ENCODE results near the gene MAOB. TPM values are rescaled to one million over a fixed set of nuclear protein-coding genes. Genes with fewer than 3 reads are reported as not detected.
A peak's percentile ranks its signal among the peaks of the same experiment; 100 is the strongest.

MAOB gene
- total and polyA plus RNA-seq, 8 donors, result 3.1 to 15.1 (median 6.0) TPM

DNA sequence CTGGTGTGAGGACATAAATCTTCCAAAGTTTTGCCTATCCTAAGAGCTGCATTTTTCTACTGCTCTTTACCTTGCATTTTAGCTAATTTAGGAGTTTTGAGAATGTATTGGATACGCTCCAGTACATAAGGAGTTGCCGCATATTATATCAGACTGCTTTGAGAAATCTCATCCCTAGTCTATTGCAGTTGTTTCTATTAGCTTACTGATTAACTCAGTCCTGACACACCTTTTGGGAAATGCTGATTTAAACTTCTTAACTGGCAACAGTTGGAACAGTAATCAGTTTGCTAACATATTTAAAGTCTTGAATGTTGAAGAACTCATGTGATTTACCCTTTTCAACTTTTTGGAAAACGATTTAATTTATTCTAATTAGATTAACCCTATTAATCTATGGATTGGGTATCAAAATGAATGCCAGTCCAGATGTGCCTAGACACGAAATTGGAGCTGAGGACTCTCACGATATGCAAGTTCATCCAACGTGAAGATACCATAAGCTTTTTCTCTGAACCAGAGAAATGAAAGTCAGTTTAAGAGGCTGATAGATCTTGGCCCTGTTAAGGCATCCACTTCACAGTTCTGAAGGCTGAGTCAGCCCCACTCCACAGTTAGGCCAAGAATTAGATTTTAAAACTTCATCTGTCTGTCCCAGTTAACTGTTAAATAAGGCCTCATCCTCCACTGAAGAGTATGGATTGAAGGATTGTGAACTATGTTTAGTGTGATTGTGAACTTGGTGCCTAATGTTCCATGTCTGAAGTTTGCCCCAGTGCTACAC is 136.1 kb downstream of the MAOB start:
- FAIRE-seq, result peak; percentile 93
- TF ChIP-seq, protein P1, sequence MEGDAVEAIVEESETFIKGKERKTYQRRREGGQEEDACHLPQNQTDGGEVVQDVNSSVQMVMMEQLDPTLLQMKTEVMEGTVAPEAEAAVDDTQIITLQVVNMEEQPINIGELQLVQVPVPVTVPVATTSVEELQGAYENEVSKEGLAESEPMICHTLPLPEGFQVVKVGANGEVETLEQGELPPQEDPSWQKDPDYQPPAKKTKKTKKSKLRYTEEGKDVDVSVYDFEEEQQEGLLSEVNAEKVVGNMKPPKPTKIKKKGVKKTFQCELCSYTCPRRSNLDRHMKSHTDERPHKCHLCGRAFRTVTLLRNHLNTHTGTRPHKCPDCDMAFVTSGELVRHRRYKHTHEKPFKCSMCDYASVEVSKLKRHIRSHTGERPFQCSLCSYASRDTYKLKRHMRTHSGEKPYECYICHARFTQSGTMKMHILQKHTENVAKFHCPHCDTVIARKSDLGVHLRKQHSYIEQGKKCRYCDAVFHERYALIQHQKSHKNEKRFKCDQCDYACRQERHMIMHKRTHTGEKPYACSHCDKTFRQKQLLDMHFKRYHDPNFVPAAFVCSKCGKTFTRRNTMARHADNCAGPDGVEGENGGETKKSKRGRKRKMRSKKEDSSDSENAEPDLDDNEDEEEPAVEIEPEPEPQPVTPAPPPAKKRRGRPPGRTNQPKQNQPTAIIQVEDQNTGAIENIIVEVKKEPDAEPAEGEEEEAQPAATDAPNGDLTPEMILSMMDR (IDR thresholded peaks at IDR 0.05), result no peak
- Histone ChIP-seq H3K27me3 (no peaks in the 10 kb centered on the region), H3K4me3 (no peak overlapping the region), H3K36me3 (no peaks in the 10 kb centered on the region), H3K4me1 (peaks cover 0 to 17% (median 3%) of the 10 kb centered on the region in 3 donors), H3K27ac (peak overlapping the region in 2 of 4 donors; percentile 1 to 35), H3K9me3 (no peaks in the 10 kb centered on the region)
- intact Hi-C loops (cut with DNase I), result no loop called here
- peak in 3 of 4 donors; percentile 40 to 56 (median 42) for ATAC-seq
- 48 to 50% methylated on average over 6 of the region's 6 CpGs for WGBS, 2 donors
- no peak for DNase-seq

DNA sequence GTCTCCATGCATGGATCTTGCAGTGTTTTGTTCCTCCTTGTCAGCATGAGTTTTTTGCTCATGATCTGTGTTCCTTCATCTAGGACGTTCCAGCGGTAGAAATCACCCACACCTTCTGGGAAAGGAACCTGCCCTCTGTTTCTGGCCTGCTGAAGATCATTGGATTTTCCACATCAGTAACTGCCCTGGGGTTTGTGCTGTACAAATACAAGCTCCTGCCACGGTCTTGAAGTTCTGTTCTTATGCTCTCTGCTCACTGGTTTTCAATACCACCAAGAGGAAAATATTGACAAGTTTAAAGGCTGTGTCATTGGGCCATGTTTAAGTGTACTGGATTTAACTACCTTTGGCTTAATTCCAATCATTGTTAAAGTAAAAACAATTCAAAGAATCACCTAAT is 138.0 kb downstream of the MAOB start:
- Histone ChIP-seq H3K4me3 (no peak overlapping the region), H3K27me3 (no peaks in the 10 kb centered on the region), H3K9me3 (no peaks in the 10 kb centered on the region), H3K27ac (no peak overlapping the region), H3K4me1 (peaks cover 0 to 17% (median 3%) of the 10 kb centered on the region in 3 donors), H3K36me3 (no peaks in the 10 kb centered on the region)
- DNase-seq (no peak), FAIRE-seq (no peak), ATAC-seq (no peak)
- intact Hi-C loops (cut with DNase I), result no loop called here
- TF ChIP-seq, protein P1 (IDR thresholded peaks at IDR 0.05), result no peak
- 67 to 90% methylated on average over 3 of the region's 3 CpGs for WGBS, 2 donors

DNA sequence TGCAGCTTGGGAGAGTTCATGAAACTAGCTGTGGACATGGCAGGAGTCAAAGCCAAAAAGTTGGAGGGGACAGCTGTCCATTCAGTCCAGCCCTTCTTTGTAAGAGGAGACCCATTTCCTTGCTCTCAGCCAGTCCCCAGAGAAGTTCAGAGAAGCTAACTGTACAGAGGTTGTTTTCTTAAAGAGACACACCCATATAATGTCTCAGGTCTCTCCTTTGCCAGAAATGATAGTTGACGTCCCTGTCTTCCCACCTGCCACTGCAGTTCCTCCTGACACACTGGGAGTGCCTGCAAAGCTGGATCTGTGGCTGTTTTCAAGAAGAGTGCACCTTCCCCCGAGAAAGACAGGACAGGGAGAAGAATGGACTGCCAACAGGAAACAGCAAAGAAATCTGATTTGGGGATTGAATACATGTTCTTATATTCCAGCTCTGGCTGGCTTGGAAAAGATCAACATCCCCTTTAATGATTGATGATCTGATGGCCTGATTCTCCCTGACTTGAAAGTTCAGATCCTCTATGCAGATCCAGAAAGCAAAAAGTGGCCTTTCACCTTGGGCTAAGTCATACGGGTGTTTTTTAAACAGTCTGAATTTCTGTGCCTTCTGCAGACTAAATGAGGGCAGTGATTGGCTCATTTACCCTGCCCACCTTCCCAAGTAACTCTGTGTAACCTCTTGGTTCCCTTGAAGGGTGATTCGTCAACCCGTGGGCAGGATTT is 139.0 kb downstream of the MAOB start:
- H3K27ac ChIP-seq, result no peak overlapping the region
- DNase-seq (no peak), ATAC-seq (no peak), FAIRE-seq (no peak)
- H3K36me3 ChIP-seq, result no peaks in the 10 kb centered on the region
- 48 to 66% methylated on average over 5 of the region's 5 CpGs for WGBS, 2 donors
- no peak overlapping the region for H3K4me3 ChIP-seq
- no peaks in the 10 kb centered on the region for H3K9me3 ChIP-seq
- no peaks in the 10 kb centered on the region for H3K27me3 ChIP-seq
- TF ChIP-seq, protein P1 (IDR thresholded peaks at IDR 0.05), result no peak
- intact Hi-C loops (cut with DNase I), result no loop called here
- peaks cover 0 to 17% (median 3%) of the 10 kb centered on the region in 3 donors for H3K4me1 ChIP-seq

DNA sequence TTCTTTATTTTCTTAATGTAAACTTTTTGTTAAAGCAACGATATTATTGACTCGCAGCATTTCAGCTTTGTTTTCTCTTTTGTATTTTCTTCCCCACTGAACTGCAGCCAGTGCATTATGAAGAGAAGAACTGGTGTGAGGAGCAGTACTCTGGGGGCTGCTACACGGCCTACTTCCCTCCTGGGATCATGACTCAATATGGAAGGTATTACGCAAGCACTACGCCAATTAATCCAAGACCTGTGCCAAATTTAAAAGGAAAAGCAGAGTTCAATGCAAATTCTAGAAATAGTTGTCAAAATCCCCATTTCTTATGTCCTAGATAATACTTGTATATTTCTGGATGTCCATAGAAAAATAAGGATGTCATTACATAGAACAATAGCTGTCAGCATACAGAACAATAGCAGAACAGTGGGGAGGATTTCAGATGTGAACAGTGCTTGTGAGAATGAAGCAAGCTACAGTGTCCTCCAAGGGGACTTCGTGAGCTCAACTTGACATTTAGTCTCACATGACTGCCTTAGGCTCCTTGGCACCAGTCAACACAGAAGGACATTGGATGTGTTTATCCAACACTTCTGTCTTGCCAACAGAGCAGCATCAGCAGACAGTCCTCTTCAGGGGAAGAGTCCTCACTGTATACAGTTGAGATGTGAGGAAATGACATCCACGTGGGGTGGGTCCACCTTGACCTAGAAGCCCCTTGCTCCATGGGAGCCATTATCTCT is 140.2 kb downstream of the MAOB start:
- TF ChIP-seq, protein P1 (IDR thresholded peaks at IDR 0.05), result no peak
- Histone ChIP-seq H3K36me3 (no peaks in the 10 kb centered on the region), H3K4me1 (peaks cover 0 to 17% (median 3%) of the 10 kb centered on the region in 3 donors), H3K27ac (no peak overlapping the region), H3K4me3 (no peak overlapping the region), H3K27me3 (peaks cover 0 to 5% (median 0%) of the 10 kb centered on the region in 4 donors), H3K9me3 (no peaks in the 10 kb centered on the region)
- intact Hi-C loops (cut with DNase I), result no loop called here
- peak; percentile 80 for FAIRE-seq
- peak in 2 of 4 donors; percentile 46 to 53 for ATAC-seq
- no peak for DNase-seq
- WGBS, 2 donors, result 52 to 70% methylated on average over 7 of the region's 7 CpGs
